ENCODE results near the gene CRYGN. TPM values are rescaled to one million over a fixed set of nuclear protein-coding genes. Genes with fewer than 3 reads are reported as not detected.

The CRYGN gene
- total RNA-seq, 1 donor from 2014 or later = not detected

- Histone ChIP-seq H3K4me1 (no peaks in the 10 kb centered on the region), H3K4me3 (no peak overlapping the region), H3K36me3 (no peaks in the 10 kb centered on the region), H3K27ac (no peak overlapping the region), H3K9me3 (no peaks in the 10 kb centered on the region), H3K27me3 (no peaks in the 10 kb centered on the region)
- TF ChIP-seq POLR2AphosphoS5 (IDR thresholded peaks at IDR 0.05; ENCODE audit: insufficient read depth in 1 of 2, low read depth in 1 of 2) (no peak), CTCF (IDR thresholded peaks at IDR 0.05) (no peak), POLR2A (IDR thresholded peaks at IDR 0.05) (no peak)
- intact Hi-C loops (cut with DNase I) = no loop called here
- DNase-seq (ENCODE audit: extremely low spot score in 2 of 2) = no peak
Observed at GRCh38 chr7:151394076-151395035, 45.6 kb downstream of the CRYGN start.

GRCh38 chr7:151393031-151393977, 46.6 kb downstream of the CRYGN start:
- TF ChIP-seq CTCF (IDR thresholded peaks at IDR 0.05) (no peak), POLR2AphosphoS5 (IDR thresholded peaks at IDR 0.05; ENCODE audit: insufficient read depth in 1 of 2, low read depth in 1 of 2) (no peak), POLR2A (IDR thresholded peaks at IDR 0.05) (no peak)
- Histone ChIP-seq H3K4me3 (no peak overlapping the region), H3K9me3 (no peaks in the 10 kb centered on the region), H3K4me1 (no peaks in the 10 kb centered on the region), H3K36me3 (no peaks in the 10 kb centered on the region), H3K27me3 (no peaks in the 10 kb centered on the region), H3K27ac (no peak overlapping the region)
- no peak for DNase-seq (ENCODE audit: extremely low spot score in 2 of 2)
- intact Hi-C loops (cut with DNase I) = no loop called here

- H3K4me3 ChIP-seq = no peak overlapping the region
- TF ChIP-seq POLR2A (IDR thresholded peaks at IDR 0.05) = no peak
- no peak for TF ChIP-seq CTCF (IDR thresholded peaks at IDR 0.05)
- TF ChIP-seq POLR2AphosphoS5 (IDR thresholded peaks at IDR 0.05; ENCODE audit: insufficient read depth in 1 of 2, low read depth in 1 of 2) = no peak
- peaks cover 3% of the 10 kb centered on the region for H3K4me1 ChIP-seq
- H3K36me3 ChIP-seq = no peaks in the 10 kb centered on the region
- no peaks in the 10 kb centered on the region for H3K9me3 ChIP-seq
- DNase-seq (ENCODE audit: extremely low spot score in 2 of 2) = no peak
- intact Hi-C loops (cut with DNase I) = no loop called here
- H3K27me3 ChIP-seq = no peaks in the 10 kb centered on the region
- H3K27ac ChIP-seq = no peak overlapping the region
Observed at GRCh38 chr7:151392426-151392825, 47.5 kb downstream of the CRYGN start.

- Histone ChIP-seq H3K4me1 (peaks cover 7% of the 10 kb centered on the region), H3K4me3 (no peak overlapping the region), H3K27me3 (no peaks in the 10 kb centered on the region), H3K36me3 (no peaks in the 10 kb centered on the region), H3K27ac (no peak overlapping the region), H3K9me3 (no peaks in the 10 kb centered on the region)
- DNase-seq (ENCODE audit: extremely low spot score in 2 of 2) = no peak
- intact Hi-C loops (cut with DNase I) = no loop called here
- no peak for TF ChIP-seq POLR2A (IDR thresholded peaks at IDR 0.05)
- TF ChIP-seq CTCF (IDR thresholded peaks at IDR 0.05) = no peak
- no peak for TF ChIP-seq POLR2AphosphoS5 (IDR thresholded peaks at IDR 0.05; ENCODE audit: insufficient read depth in 1 of 2, low read depth in 1 of 2)
Observed at GRCh38 chr7:151392002-151392401, 47.9 kb downstream of the CRYGN start.
